Subcutaneous abdominal adipose tissue (tissue), 5 donors: ENCODE measurements around the gene PTPRCAP.

Source experiments
- H3K27ac ChIP-seq: one replicate; pipeline ENCODE4 v1.7.0; 2013; ENCODE audit warnings: low read depth, mild to moderate bottlenecking, inconsistent platforms, low read length, moderate library complexity
- H3K27me3 ChIP-seq, 5 donors: one replicate each; pipeline ENCODE4 v1.7.0; 2013; ENCODE audit warnings: low read length in 5 of 5, inconsistent platforms in 1 of 5; ENCODE audit not compliant: control insufficient read depth in 5 of 5, insufficient read depth in 4 of 5
- H3K36me3 ChIP-seq, 5 donors: one replicate each; pipeline ENCODE4 v1.7.0; 2013; ENCODE audit warnings: low read length in 5 of 5; ENCODE audit not compliant: control insufficient read depth in 5 of 5, insufficient read depth in 5 of 5
- H3K4me1 ChIP-seq, 5 donors: one replicate each; pipeline ENCODE4 v1.7.0; 2013; ENCODE audit warnings: low read length in 5 of 5, mild to moderate bottlenecking in 3 of 5, moderate library complexity in 1 of 5; ENCODE audit not compliant: control insufficient read depth in 5 of 5, insufficient read depth in 5 of 5
- H3K4me3 ChIP-seq, 5 donors: one replicate each; pipeline ENCODE4 v1.7.0; 2013; ENCODE audit warnings: low read length in 5 of 5, low read depth in 1 of 5
- H3K9ac ChIP-seq, 5 donors: one replicate each; pipeline ENCODE4 v1.7.0; 2013; ENCODE audit warnings: low read length in 5 of 5, mild to moderate bottlenecking in 4 of 5, moderate library complexity in 3 of 5
- H3K9me3 ChIP-seq, 5 donors: one replicate each; pipeline ENCODE4 v1.7.0; 2013; ENCODE audit warnings: low read length in 5 of 5; ENCODE audit not compliant: control insufficient read depth in 5 of 5
- donor health status: healthy.
- donor health status: healthy.
- donor health status: healthy.
- donor health status: healthy.
- donor health status: healthy.

Gene PTPRCAP

DNA sequence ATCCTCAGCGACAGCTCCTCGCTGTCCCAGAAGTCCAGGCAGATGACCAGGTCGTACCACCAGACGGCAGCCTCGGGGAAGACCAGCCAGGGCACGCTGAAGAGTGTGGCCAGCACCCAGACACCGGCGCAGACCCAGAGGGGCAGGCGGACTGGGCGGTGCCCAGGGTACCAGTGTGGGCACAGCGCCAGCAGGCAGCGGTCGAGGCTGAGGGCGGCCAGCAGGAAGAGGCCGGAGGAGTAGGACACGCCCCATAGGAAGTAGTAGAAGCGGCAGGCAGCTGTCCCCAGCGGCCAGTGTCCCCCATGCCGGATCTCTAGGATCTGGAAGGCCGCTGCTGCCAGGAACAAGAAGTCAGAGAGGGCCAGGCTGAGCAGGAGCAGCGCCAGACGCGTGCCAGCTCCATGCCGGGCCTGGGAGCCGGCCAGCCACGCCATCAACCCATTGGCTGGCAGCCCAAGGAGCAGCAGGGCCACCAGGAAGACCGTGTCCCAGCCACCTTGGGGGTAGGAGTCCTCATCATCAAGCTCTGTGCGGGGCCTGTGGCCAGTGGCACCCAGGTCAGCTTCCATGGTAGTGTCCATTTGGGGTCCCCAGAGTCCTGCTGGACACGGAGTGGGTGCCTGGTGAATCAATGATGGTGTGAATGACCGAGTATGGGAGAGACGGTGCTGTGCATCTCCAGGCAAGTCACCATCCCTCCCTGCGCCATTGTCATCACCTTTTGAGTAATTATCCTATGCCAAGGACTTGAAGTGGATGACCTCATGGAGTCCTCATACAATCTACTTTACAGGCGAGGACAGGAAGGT is 14.9 kb upstream of the PTPRCAP start, which contains the start of gene GPR152:
TSS of gene GPR152 (minus strand) at position 589 of the 812 bp plus-strand sequence. CDS start at position 584, 5 bp downstream.
- Histone ChIP-seq H3K27ac (no peak within 1 kb of the TSS), H3K9ac (peak within 1 kb of the TSS in 3 of 5 donors; percentile 12 to 42 (median 20)), H3K4me1 (peaks cover 0 to 35% (median 12%) of the 10 kb centered on the region in 5 donors), H3K4me3 (peak within 1 kb of the TSS in 4 of 5 donors; percentile 11 to 48 (median 31)), H3K27me3 (peaks cover 0 to 5% (median 0%) of the 10 kb centered on the region in 5 donors), H3K9me3 (no peaks in the 10 kb centered on the region), H3K36me3 (no peaks in the 10 kb centered on the region)

DNA sequence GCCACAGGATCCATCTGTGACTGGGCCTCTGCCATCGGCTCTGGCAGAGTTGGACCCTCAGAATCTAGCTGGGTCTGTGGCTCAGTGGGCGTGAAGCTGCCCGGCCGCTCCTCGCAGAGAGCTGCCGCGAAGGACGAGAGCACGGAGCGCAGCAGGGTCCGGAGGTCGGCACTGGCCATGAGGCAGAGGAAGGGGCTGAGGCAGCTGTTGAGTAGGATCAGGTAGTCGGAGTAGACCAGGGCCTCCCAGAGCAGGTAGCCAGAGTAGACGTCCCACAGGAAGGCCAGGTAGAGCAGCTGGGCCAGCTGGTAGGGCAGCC is 14.1 kb upstream of the PTPRCAP start:
- Histone ChIP-seq H3K27me3 (peaks cover 0 to 5% (median 0%) of the 10 kb centered on the region in 5 donors), H3K27ac (no peak overlapping the region)

DNA sequence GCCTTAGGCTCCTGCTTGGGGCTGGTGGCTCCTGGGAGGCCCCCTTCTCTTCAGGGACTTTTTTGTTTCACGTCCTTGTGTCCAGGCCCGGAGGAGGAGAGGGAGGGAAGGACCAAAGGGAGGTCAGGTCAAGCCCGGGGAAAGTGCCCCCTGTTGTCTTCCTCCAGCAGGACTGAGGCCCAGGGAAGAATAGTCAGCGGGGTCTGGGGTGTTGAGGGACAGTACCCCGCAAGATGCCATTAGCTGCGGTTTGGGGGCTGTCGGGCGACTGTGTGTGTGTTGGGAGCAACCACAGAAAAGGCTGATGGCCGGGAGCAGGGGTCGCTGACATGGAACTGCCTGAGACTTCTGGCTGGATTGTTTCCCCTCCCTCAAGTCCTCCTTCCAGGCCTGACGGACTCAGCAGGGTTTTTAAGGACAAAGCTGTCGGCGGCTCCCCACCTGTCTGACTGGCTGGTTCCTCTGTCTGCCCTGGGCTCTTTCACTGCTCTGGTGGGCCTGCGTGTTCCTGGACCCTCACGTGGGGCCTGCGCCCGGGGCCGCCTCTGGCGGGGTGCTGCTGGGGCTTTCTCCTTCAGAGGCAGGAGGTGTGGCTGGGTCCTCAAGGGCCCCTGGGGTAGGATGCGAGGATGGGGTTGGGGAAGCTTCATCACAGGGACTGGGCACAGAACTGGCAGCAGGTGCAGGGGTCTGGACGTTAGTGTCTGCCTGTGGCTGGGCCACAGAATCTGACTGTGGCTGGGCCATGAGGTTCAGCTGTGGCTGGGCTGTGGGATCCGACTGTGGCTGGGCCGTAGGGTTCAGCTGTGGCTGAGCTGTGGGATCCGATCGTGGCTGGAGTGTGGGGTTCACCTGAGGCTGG is 13.5 kb upstream of the PTPRCAP start:
- peaks cover 0 to 3% (median 0%) of the 10 kb centered on the region in 5 donors for H3K27me3 ChIP-seq
- peaks cover 0 to 35% (median 12%) of the 10 kb centered on the region in 5 donors for H3K4me1 ChIP-seq
- no peak overlapping the region for H3K9ac ChIP-seq
- no peaks in the 10 kb centered on the region for H3K36me3 ChIP-seq
- no peaks in the 10 kb centered on the region for H3K9me3 ChIP-seq
- H3K27ac ChIP-seq = no peak overlapping the region
- no peak overlapping the region for H3K4me3 ChIP-seq

More for the DNA sequence above, 14.1 kb upstream of the PTPRCAP start:
- Histone ChIP-seq H3K4me3 (no peak overlapping the region), H3K9ac (no peak overlapping the region), H3K4me1 (peaks cover 0 to 35% (median 12%) of the 10 kb centered on the region in 5 donors), H3K9me3 (no peaks in the 10 kb centered on the region), H3K36me3 (no peaks in the 10 kb centered on the region)

DNA sequence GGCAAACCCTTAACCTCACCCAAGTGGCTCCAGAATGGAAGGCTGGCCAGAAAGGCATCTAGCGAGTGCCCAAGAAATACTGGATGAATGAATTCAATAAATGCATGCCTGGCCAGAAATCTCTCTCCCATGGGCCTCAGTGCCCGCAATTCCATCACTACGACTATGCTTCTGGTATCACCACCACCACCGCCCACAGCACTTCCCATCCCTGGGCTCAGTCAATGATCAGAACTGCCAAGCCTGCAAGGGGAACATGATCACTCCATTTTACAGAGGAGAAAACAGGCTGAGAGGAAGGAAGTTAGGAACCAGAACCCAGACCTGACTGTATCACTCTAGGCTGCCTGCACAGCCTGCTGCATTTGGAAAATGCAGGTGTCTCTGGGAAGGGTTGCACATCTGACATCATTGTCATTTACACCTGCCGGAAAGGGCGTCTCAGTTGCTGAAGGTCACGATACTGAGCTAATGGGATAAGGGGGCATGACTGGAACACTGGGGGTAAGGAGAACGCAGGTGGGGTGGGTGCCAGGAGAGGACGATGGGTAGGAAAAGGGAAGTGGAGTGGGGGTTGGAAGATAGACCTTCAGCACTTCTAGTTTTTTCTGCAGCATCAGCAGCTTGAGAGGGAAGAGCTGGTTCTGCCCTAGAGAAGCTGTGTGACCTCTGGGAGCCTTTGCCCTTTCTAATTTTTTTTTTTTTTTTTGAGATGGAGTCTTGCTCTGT is 11.8 kb upstream of the PTPRCAP start:
- Histone ChIP-seq H3K4me1 (peaks cover 0 to 37% (median 12%) of the 10 kb centered on the region in 5 donors), H3K36me3 (no peaks in the 10 kb centered on the region), H3K27me3 (no peaks in the 10 kb centered on the region), H3K9ac (no peak overlapping the region), H3K9me3 (no peaks in the 10 kb centered on the region), H3K27ac (no peak overlapping the region), H3K4me3 (no peak overlapping the region)

DNA sequence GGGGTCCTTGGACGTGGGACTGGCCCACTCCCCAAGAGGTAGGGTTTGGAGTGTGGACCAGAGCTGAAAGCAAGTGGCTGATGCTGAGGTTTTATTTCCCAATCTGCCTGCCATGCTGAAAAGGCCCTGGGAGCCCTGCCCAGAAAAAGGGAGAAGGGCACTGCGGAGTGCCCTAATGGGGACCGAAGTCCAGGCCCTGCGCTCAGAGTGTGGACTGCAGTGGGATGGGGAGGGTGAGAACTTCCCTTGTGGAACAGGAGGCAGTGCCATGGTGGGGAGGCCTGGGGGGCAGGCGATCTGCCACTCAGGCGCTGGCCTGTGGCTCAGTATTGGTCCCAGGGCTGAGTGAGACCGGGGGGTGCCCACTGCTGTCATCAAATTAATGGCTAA is 10.7 kb upstream of the PTPRCAP start:
- H3K9ac ChIP-seq = no peak overlapping the region

DNA sequence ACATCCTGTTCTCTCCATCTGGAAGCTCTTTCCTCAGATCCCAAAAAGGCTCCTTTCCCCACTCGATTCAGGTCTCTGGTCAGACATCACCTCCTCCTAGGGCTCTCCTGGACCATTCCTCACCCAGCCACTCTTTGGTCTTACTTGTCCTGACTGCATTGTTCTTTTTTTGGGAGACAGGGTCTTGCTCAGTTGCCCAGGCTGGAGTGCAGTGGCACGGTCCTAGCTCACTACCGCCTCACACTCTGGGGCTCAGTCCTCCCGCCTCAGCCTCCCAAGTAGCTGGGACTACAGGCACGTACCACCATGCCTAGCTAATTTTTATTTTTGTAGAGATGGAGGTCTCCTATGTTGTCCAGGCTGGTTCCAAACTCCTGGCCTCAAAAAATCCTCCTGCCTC is 8.0 kb upstream of the PTPRCAP start:
- Histone ChIP-seq H3K4me3 (no peak overlapping the region), H3K9ac (no peak overlapping the region), H3K4me1 (peaks cover 2 to 36% (median 20%) of the 10 kb centered on the region in 5 donors), H3K27me3 (no peaks in the 10 kb centered on the region), H3K36me3 (peaks cover 0 to 18% (median 17%) of the 10 kb centered on the region in 5 donors), H3K9me3 (no peaks in the 10 kb centered on the region), H3K27ac (no peak overlapping the region)

More for the DNA sequence above, 10.7 kb upstream of the PTPRCAP start:
- Histone ChIP-seq H3K27me3 (no peaks in the 10 kb centered on the region), H3K36me3 (no peaks in the 10 kb centered on the region), H3K4me1 (peaks cover 0 to 41% (median 14%) of the 10 kb centered on the region in 5 donors), H3K27ac (no peak overlapping the region), H3K9me3 (no peaks in the 10 kb centered on the region), H3K4me3 (no peak overlapping the region)

DNA sequence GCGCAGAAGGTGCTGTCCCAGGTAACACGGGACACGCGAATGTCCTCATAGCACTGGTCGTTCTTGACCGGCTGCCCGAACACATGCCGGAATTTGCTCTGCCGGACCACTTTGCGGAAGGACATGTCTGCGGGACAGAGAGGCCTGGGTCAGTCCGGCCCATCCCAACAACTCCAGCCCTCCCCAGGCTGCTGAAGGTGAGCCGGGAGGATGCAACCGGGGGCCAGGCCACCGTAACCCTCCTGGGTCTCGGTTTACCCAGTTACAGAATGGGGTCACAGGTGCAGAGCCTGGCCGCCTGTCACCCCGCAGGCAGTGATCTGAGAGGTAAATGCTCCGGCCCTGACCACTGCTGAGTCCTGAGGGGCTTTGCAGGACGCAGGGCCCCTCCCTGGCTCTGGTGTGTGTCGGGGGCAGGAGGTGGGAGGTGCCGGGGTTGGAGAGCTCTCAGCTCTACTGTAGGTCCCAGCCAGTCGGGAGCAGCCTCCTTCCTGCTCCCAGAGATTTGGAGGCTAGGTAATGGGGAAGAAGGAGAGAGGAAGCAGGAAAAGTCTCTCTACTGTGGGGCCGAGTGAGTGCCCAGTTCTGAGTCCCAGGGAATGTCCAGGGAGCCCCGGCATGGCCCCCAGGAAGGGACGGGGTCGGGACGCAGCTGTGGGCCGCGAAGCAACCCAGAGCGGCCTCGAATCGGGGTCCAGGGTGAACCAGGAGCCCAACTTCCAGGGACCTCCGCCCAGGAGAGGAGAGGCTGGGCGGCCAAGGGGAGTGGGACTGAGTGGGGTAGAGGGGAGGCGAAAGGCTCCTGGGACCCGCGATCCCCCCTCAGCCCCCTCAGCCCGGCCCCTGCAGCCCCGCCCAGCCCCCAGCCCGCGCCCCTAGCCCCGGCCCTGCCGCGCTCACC is 5.3 kb upstream of the PTPRCAP start:
- H3K27me3 ChIP-seq = no peaks in the 10 kb centered on the region
- H3K4me3 ChIP-seq = peak overlapping the region; percentile 60 to 81 (median 75)
- H3K27ac ChIP-seq = peak overlapping the region; percentile 75
- peaks cover 0 to 41% (median 38%) of the 10 kb centered on the region in 5 donors for H3K36me3 ChIP-seq
- peak overlapping the region; percentile 69 to 91 (median 85) for H3K9ac ChIP-seq
- H3K4me1 ChIP-seq = peaks cover 2 to 40% (median 31%) of the 10 kb centered on the region in 5 donors
- no peaks in the 10 kb centered on the region for H3K9me3 ChIP-seq

DNA sequence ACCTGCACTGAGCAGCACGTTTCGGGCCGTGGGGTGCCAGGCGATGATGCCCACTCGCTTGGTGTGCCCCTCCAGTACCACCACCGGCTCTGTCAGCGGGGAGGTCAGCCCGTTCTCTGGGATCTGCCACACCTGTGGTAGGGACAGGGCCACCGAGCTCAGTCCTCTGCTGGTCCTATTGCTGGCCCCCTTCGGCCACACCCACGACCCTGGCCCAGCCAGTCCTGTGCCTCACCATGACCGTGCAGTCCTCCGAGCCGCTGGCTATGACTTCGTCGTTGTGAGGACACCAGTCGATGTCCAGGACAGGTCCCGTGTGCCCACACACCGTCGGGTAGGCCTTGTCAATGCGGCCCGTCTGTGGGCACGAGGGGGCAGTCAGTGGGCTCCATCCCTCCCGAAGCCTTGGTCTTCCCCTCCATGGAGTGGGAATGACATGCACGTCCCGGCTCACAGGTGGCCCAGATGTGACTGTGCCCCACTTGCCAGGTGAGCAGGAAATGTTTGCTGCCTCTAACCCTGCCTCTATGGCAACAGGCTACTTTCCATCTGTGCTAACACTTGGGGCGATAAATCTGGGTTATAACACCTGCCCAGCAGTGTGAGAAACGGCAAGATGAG is 4.4 kb upstream of the PTPRCAP start:
- peak overlapping the region in 1 of 5 donors; percentile 81 for H3K4me3 ChIP-seq
- no peaks in the 10 kb centered on the region for H3K9me3 ChIP-seq
- H3K27me3 ChIP-seq = no peaks in the 10 kb centered on the region
- peaks cover 2 to 40% (median 32%) of the 10 kb centered on the region in 5 donors for H3K4me1 ChIP-seq
- H3K27ac ChIP-seq = no peak overlapping the region
- H3K9ac ChIP-seq = peak overlapping the region in 2 of 5 donors; percentile 4 to 91
- H3K36me3 ChIP-seq = peaks cover 0 to 47% (median 42%) of the 10 kb centered on the region in 5 donors
